Hippocampal formation (tissue), 2 donors: Measurements from ENCODE around the gene SWSAP1.
A peak's percentile ranks its signal among the peaks of the same experiment; 100 is the strongest.

ENCODE experiments used
- DNase-seq, 2 donors: peaks; one replicate each; lab custom pipeline; 2025; lab: John Stamatoyannopoulos, UW

The SWSAP1 gene

GRCh38 chr19:11408591-11408990 is 34.1 kb downstream of the SWSAP1 start:
- no peak for DNase-seq

- DNase-seq, result no peak
These were observed 36.2 kb downstream of the SWSAP1 start for GRCh38 chr19:11410682-11411081.

GRCh38 chr19:11414544-11414943 is 40.1 kb downstream of the SWSAP1 start:
- DNase-seq, result no peak

- no peak for DNase-seq
These were observed 42.0 kb downstream of the SWSAP1 start for GRCh38 chr19:11416346-11417052.

GRCh38 chr19:11418094-11418548 is 43.7 kb downstream of the SWSAP1 start:
- DNase-seq, result no peak

GRCh38 chr19:11418549-11419506 is 44.4 kb downstream of the SWSAP1 start, which contains the start of gene RGL3:
TSS of gene RGL3 (minus strand) at chr19:11419314. CDS start at chr19:11419278, 36 bp downstream.
- peak in 1 of 2 donors; percentile 26 for DNase-seq

- no peak for DNase-seq
These were observed 46.2 kb downstream of the SWSAP1 start for GRCh38 chr19:11420429-11421370.

- DNase-seq, result no peak
These were observed 47.1 kb downstream of the SWSAP1 start for GRCh38 chr19:11421371-11422098.

GRCh38 chr19:11422163-11423065 is 47.9 kb downstream of the SWSAP1 start:
- peak in 1 of 2 donors; percentile 22 for DNase-seq

- no peak for DNase-seq
These were observed 48.8 kb downstream of the SWSAP1 start for GRCh38 chr19:11423164-11423790.

- no peak for DNase-seq
These were observed 49.3 kb downstream of the SWSAP1 start for GRCh38 chr19:11423791-11424181.
